ENCODE measurements around the gene TMEM245. TPM values are rescaled to one million over a fixed set of nuclear protein-coding genes. Genes with fewer than 3 reads are reported as not detected.

The TMEM245 gene
- polyA plus RNA-seq, 2 of the 4 experiments (the other 2 are of a cell fraction): 44.9 to 88.9 TPM

DNA sequence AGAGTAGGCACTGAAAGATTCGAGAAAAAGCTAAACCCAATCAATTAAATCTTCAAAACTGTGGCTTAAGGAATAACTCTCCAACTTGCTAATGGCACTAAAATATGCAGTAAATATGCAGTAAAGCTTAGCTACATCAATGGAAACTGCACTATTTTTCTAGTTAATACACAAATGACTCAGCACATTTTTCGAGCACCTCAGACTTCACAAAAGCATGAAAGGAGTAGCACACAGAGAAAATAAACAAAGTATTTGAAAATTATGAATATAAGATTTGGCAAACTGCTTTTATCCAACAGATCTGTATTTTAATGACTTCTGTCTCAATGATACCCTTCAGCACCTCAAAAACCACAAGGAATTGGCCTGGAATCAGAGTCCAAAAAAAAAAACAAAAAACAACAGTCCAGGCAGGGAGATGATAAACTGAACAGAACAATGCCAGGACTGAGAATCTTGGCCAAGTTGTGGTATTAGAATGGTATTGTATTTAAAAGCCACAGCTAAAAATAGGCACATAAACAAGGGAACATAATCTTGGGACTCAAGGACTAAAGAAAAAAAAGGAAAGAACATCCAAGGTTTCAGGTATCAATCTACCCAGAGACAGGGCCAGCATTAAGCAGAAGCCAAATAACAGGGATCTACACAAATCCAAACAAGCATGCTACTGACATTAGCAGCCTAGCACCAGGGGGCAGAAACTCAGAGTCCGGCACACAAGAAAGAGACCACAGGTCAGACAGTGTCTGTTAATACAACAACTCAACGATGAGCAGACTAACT lies 21.4 kb downstream of the TMEM245 start (continued):
- TF ChIP-seq ZFP36 (IDR thresholded peaks at IDR 0.05; ENCODE audit: borderline replicate concordance, partially characterized antibody) (no peak), RARB (CRISPR knock-in tag; IDR thresholded peaks at IDR 0.05) (no peak), FOSL2 (IDR thresholded peaks at IDR 0.05) (no peak), FOSL2 (CRISPR knock-in tag; IDR thresholded peaks at IDR 0.05) (0 out of 2 replicates have a peak, but pooled peaks have one; percentile 30), HOXB13 (CRISPR knock-in tag; IDR thresholded peaks at IDR 0.05; ENCODE audit: low read depth) (no peak), CHD4 (IDR thresholded peaks at IDR 0.05; ENCODE audit: borderline replicate concordance) (no peak), USF2 (IDR thresholded peaks at IDR 0.05) (no peak), ATOH8 (CRISPR knock-in tag; IDR thresholded peaks at IDR 0.05; ENCODE audit: low read depth) (no peak), POLR2A (IDR thresholded peaks at IDR 0.05; ENCODE audit: low read length) (no peak), HDAC2 (IDR thresholded peaks at IDR 0.05) (no peak), HMGXB4 (CRISPR knock-in tag; IDR thresholded peaks at IDR 0.05; ENCODE audit: borderline replicate concordance) (no peak), NPAS2 (CRISPR knock-in tag; IDR thresholded peaks at IDR 0.05; ENCODE audit: borderline replicate concordance) (no peak), HOXB5 (CRISPR knock-in tag; IDR thresholded peaks at IDR 0.05) (no peak), MAZ (IDR thresholded peaks at IDR 0.05; ENCODE audit: borderline replicate concordance, low read depth, low read length) (no peak), E2F6 (IDR thresholded peaks at IDR 0.05; ENCODE audit: borderline replicate concordance, low read depth) (no peak), ZNF302 (CRISPR knock-in tag; IDR thresholded peaks at IDR 0.05) (no peak), CBX2 (IDR thresholded peaks at IDR 0.05; ENCODE audit: borderline replicate concordance, low read depth) (no peak), TFCP2L1 (CRISPR knock-in tag; IDR thresholded peaks at IDR 0.05) (no peak), GATA3 (IDR thresholded peaks at IDR 0.05; ENCODE audit: borderline replicate concordance) (no peak), SMC3 (IDR thresholded peaks at IDR 0.05) (peak; percentile 21; the same call in 1 of the 3 replicates), JUNB (IDR thresholded peaks at IDR 0.05) (no peak), FOSB (CRISPR knock-in tag; IDR thresholded peaks at IDR 0.05) (no peak), POLR2AphosphoS2 (conservative IDR thresholded peaks at IDR 0.05; ENCODE audit: low read length) (no peak), HEYL (CRISPR knock-in tag; IDR thresholded peaks at IDR 0.05) (no peak), ESRRA (IDR thresholded peaks at IDR 0.05; ENCODE audit: borderline replicate concordance, low read length) (no peak), BHLHE40 (IDR thresholded peaks at IDR 0.05; ENCODE audit: low read depth, low read length) (no peak)
- TF ChIP-seq, protein P1, sequence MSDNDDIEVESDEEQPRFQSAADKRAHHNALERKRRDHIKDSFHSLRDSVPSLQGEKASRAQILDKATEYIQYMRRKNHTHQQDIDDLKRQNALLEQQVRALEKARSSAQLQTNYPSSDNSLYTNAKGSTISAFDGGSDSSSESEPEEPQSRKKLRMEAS (IDR thresholded peaks at IDR 0.05): peak; percentile 35; the same call in 1 of the 2 replicates
- TF ChIP-seq, protein P2, sequence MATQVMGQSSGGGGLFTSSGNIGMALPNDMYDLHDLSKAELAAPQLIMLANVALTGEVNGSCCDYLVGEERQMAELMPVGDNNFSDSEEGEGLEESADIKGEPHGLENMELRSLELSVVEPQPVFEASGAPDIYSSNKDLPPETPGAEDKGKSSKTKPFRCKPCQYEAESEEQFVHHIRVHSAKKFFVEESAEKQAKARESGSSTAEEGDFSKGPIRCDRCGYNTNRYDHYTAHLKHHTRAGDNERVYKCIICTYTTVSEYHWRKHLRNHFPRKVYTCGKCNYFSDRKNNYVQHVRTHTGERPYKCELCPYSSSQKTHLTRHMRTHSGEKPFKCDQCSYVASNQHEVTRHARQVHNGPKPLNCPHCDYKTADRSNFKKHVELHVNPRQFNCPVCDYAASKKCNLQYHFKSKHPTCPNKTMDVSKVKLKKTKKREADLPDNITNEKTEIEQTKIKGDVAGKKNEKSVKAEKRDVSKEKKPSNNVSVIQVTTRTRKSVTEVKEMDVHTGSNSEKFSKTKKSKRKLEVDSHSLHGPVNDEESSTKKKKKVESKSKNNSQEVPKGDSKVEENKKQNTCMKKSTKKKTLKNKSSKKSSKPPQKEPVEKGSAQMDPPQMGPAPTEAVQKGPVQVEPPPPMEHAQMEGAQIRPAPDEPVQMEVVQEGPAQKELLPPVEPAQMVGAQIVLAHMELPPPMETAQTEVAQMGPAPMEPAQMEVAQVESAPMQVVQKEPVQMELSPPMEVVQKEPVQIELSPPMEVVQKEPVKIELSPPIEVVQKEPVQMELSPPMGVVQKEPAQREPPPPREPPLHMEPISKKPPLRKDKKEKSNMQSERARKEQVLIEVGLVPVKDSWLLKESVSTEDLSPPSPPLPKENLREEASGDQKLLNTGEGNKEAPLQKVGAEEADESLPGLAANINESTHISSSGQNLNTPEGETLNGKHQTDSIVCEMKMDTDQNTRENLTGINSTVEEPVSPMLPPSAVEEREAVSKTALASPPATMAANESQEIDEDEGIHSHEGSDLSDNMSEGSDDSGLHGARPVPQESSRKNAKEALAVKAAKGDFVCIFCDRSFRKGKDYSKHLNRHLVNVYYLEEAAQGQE (IDR thresholded peaks at IDR 0.05): no peak
- TF ChIP-seq, protein P3, sequence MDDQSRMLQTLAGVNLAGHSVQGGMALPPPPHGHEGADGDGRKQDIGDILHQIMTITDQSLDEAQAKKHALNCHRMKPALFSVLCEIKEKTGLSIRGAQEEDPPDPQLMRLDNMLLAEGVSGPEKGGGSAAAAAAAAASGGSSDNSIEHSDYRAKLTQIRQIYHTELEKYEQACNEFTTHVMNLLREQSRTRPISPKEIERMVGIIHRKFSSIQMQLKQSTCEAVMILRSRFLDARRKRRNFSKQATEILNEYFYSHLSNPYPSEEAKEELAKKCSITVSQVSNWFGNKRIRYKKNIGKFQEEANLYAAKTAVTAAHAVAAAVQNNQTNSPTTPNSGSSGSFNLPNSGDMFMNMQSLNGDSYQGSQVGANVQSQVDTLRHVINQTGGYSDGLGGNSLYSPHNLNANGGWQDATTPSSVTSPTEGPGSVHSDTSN (IDR thresholded peaks at IDR 0.05): no peak
